Cardiac fibroblast (primary cell): Measurements from ENCODE around the gene PRKAA2.

Experiments used
- DNase-seq, 2 donors: peaks; one replicate each; pipeline versions ENCODE4 v3.0.0 to v3.0.0-alpha.2; 2010; ENCODE audit warnings: low read depth in 2 of 2
- H3K4me3 ChIP-seq, 2 donors: replicated peaks in 1 of 2; 1 replicate in 1 of 2; 2 replicates in 1 of 2; pipeline ENCODE4 v1.5.1; 2011; ENCODE audit warnings: low read depth in 2 of 2, low read length in 2 of 2, mild to moderate bottlenecking in 2 of 2, moderate library complexity in 1 of 2
- TF ChIP-seq, protein P1 (sequence below): IDR thresholded peaks from one replicate; pipeline ENCODE4 v1.5.1; 2011; ENCODE audit warnings: low read depth, mild to moderate bottlenecking, low read length, inconsistent platforms

PRKAA2 gene

DNA sequence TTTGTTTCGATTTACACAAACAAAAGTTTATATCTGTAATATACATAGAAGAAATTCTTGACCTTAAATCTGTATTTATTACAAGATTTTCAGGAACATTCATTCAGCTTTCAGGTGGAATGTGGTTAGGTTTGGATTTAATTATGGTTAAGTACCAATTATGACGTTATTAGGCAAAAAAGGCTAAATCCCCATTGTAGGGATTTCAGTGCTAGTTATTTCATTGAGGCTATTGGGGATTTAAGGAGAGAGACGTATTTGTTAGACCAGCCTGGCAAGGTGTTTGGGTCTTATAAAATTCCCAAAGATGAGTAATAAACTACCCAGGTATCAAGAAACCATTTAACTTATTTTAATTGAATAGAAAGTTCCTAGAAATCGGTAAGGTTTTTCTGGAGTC is 26.0 kb downstream of the PRKAA2 start:
- H3K4me3 ChIP-seq = no peak overlapping the region
- TF ChIP-seq, protein P1, sequence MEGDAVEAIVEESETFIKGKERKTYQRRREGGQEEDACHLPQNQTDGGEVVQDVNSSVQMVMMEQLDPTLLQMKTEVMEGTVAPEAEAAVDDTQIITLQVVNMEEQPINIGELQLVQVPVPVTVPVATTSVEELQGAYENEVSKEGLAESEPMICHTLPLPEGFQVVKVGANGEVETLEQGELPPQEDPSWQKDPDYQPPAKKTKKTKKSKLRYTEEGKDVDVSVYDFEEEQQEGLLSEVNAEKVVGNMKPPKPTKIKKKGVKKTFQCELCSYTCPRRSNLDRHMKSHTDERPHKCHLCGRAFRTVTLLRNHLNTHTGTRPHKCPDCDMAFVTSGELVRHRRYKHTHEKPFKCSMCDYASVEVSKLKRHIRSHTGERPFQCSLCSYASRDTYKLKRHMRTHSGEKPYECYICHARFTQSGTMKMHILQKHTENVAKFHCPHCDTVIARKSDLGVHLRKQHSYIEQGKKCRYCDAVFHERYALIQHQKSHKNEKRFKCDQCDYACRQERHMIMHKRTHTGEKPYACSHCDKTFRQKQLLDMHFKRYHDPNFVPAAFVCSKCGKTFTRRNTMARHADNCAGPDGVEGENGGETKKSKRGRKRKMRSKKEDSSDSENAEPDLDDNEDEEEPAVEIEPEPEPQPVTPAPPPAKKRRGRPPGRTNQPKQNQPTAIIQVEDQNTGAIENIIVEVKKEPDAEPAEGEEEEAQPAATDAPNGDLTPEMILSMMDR = no peak
- no peak for DNase-seq

DNA sequence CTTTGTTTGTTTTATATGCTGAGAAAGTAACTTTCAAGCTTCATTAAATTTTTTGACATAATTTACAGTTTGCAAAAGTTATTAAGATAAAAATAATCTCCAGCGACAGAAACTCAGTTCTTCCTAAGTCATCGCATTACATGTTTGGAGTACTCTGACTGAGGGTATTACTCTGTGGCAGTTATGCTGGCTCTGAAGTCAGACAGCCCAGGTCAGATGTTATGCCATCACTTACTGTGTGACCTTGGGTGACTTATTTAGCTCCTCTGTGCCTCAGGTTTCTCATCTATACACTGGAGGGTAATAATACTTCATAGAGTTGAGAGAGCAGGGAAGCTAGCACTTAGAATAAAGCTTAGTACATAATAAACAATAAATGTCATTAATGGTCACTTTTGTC is 26.4 kb downstream of the PRKAA2 start:
- TF ChIP-seq, protein P1 = no peak
- DNase-seq = no peak
- no peak overlapping the region for H3K4me3 ChIP-seq

DNA sequence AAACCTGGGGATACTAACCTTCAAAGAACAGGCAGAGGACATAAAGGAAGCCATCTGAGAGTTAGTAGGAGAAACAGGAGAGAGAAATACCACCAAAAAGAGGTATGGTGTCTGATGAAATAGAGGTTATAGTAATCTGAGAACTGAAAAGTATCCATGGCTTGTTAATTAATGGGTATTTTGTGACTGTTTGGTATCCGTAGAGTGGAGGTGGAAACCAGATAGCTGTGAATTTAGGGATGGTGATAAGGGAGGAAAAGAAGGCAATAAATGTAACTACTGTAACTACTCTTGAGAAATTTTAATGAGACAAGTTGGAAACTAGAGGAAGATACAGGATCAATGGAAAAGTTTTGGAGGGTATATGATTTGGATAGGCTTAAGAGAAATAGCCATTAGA is 27.5 kb downstream of the PRKAA2 start:
- H3K4me3 ChIP-seq = no peak overlapping the region
- TF ChIP-seq, protein P1 = no peak
- DNase-seq = no peak

DNA sequence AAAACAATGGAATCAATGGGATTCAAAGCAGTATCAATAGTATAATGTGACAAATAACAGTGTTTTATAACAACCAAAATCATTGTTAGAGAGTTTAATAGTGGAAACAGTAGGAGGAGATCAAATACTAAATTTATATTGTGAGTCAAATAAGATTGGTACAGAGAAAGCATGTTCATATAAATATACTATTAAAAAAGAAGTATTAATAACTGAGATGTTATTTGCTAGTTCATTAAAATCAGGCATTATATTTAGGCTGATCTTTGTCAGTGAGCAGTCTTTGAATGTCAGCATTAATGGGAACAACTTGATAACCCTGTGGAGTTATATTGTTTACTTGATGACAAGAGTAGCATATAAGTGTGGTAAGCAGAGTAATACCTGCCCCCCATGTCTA is 30.6 kb downstream of the PRKAA2 start:
- DNase-seq = no peak
- TF ChIP-seq, protein P1 = no peak
- no peak overlapping the region for H3K4me3 ChIP-seq

DNA sequence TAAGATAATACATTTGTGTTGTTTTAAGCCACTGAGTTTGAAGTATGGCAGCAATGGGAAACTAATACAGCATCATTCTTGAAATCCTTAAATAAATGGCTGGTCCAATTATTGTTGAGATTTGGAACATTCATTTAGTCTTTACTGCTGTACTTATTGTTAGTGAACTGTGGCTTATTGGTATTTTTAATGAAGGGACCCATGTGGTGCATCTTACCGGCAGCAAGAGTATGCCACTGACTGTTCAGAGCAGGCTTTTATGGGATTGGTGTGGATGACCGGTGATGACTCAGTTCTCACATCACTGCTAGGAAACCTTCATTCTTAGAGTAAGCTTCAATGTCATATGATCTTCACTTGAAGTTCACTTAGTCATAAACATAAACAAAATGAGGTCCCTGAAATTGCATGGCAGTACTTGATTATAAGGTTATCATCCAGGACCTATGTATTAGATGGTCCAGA is 31.5 kb downstream of the PRKAA2 start:
- H3K4me3 ChIP-seq = no peak overlapping the region
- peak; percentile 28 to 75 for DNase-seq
- TF ChIP-seq, protein P1 = no peak

DNA sequence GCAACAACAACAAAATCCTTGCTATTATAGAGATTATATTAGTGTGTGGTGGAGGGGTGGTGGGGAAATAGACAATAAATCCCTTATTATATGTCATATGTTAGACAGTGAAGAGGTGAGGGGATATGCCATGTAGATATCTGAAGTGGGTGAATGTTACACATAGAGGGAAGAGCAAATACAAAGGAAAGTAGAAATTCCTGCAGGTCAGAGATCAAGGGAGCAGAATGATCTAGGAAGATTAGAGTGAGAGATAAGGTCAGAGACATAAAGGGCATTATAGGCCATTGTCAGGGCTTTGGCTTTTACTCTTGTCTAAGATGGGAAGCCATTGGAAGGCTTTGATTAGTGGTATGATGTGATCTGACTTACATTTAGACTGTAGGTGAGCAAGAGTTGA is 38.5 kb downstream of the PRKAA2 start:
- DNase-seq = no peak
- TF ChIP-seq, protein P1 = no peak

DNA sequence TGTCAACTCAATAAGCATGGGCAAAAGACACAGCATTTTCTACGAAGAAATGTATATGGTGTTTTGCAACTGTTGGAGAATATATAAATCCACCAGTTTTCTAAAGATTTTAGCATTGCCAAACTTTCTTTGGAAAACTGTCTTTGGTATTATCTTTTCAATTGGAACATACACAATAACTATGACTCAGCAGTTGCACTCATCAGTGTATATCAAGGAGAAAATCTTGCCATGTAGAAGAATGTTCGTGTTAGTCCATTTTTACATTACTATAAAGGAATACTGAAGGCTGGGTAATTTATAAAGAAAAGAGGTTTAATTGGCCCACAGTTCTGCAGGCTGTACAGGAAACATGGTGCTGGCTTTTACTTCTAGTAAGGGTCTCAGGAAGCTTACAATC is 41.1 kb downstream of the PRKAA2 start:
- TF ChIP-seq, protein P1 = no peak
- peak; percentile 3 to 25 for DNase-seq
- H3K4me3 ChIP-seq = no peak overlapping the region

More for the DNA sequence above, 38.5 kb downstream of the PRKAA2 start:
- no peak overlapping the region for H3K4me3 ChIP-seq
